Endothelial cell of umbilical vein (primary cell): ENCODE measurements around the gene NLRP6. TPM values are rescaled to one million over a fixed set of nuclear protein-coding genes. Genes with fewer than 3 reads are reported as not detected.
"Not testable (repeated sequence)": the region's sequence is repeated elsewhere in the genome, so short reads cannot be mapped to it uniquely, and the experiment has no call there.

Experiments used
- BruUV-seq: library from RNA; stranded (reverse); fragments of 400-500 nt; replicated peaks from 2 replicates; lab custom pipeline; 2021; lab: Mats Ljungman, UMichigan
- CTCF ChIA-PET: fragments of 300-600, 350-600 bp; sonication (Branson Sonifier 250); formaldehyde crosslinking; loops from one replicate; lab custom pipeline; 2021; ENCODE audit warnings: antibody characterized with exemption, inconsistent platforms; lab: Charles Lee
- POLR2A ChIA-PET: fragments of 300-600, 350-600 bp; sonication (Branson Sonifier 250); formaldehyde crosslinking; loops from one replicate; lab custom pipeline; 2021; ENCODE audit warnings: antibody characterized with exemption, inconsistent platforms; lab: Charles Lee
- DNase-seq: peaks from one replicate; pipeline ENCODE4 v3.0.0-alpha.2; 2011; ENCODE audit warnings: low read depth, low spot score
- FAIRE-seq: peaks from 2 replicates; lab custom pipeline; 2011; peaks lifted over from hg19 to GRCh38; lab: Jason Lieb, UNC
- H2AFZ ChIP-seq: 2 replicates; pipeline ENCODE4 v1.6.0; 2012; ENCODE audit warnings: low read depth, low read length, control low read depth, inconsistent platforms
- H3K27ac ChIP-seq: 2 replicates; pipeline ENCODE4 v1.5.1; 2011; ENCODE audit warnings: low read depth, mild to moderate bottlenecking, control low read depth, low read length, moderate library complexity; ENCODE audit not compliant: insufficient read depth
- H3K27me3 ChIP-seq, 2 experiments: 2 replicates each; pipeline versions ENCODE4 v1.6.0 to v1.6.1; 2011; ENCODE audit warnings: low read length in 2 of 2, mixed read lengths in 1 of 2; ENCODE audit not compliant: control insufficient read depth in 2 of 2, insufficient read depth in 2 of 2
- H3K36me3 ChIP-seq, 2 experiments: 2 replicates in 1 of 2; 3 replicates in 1 of 2; pipeline ENCODE4 v1.5.1; 2011; ENCODE audit warnings: low read length in 2 of 2, mild to moderate bottlenecking in 1 of 2, moderate library complexity in 1 of 2; ENCODE audit not compliant: control insufficient read depth in 2 of 2, insufficient read depth in 2 of 2; ENCODE audit errors: extremely low read depth in 1 of 2
- H3K4me1 ChIP-seq: 3 replicates; pipeline ENCODE4 v1.5.1; 2011; ENCODE audit warnings: mild to moderate bottlenecking, low read length; ENCODE audit not compliant: control insufficient read depth, insufficient read depth; ENCODE audit errors: extremely low read depth
- H3K4me2 ChIP-seq: 2 replicates; pipeline ENCODE4 v1.6.1; 2011; ENCODE audit warnings: low read length, control low read depth, mixed read lengths; ENCODE audit not compliant: insufficient read depth
- H3K4me3 ChIP-seq, 3 experiments: fragments of 200-600 bp in 1 of 3; sonication (generic), shearing (Covaris generic) in 1 of 3; replicated peaks in 1 of 3; 2 replicates each; pipeline ENCODE4 v1.5.1; 2011 to 2016; ENCODE audit warnings: control low read depth in 3 of 3, low read length in 3 of 3, mild to moderate bottlenecking in 2 of 3, inconsistent platforms in 1 of 3, low read depth in 1 of 3, moderate library complexity in 1 of 3; ENCODE audit not compliant: insufficient read depth in 1 of 3
- H3K79me2 ChIP-seq: 2 replicates; pipeline ENCODE4 v1.6.0; 2012; ENCODE audit warnings: low read length, inconsistent platforms; ENCODE audit not compliant: control insufficient read depth, insufficient read depth
- H3K9ac ChIP-seq: replicated peaks from 2 replicates; pipeline ENCODE3; 2011; ENCODE audit warnings: low read length, control low read depth; ENCODE audit not compliant: insufficient read depth; ENCODE audit errors: extremely low read depth
- H3K9me1 ChIP-seq: replicated peaks from 3 replicates; pipeline ENCODE4 v1.6.0; 2011; ENCODE audit warnings: mild to moderate bottlenecking, low read length; ENCODE audit not compliant: control insufficient read depth, insufficient read depth; ENCODE audit errors: extremely low read depth
- H3K9me3 ChIP-seq: replicated peaks from 2 replicates; pipeline ENCODE4 v1.5.1; 2012; ENCODE audit warnings: low read length, inconsistent platforms; ENCODE audit not compliant: control insufficient read depth, insufficient read depth
- H4K20me1 ChIP-seq: replicated peaks from 2 replicates; pipeline ENCODE3; 2011; ENCODE audit warnings: mild to moderate bottlenecking, low read length; ENCODE audit not compliant: control insufficient read depth, insufficient read depth; ENCODE audit errors: extremely low read depth
- CTCF ChIP-seq, 2 donors: IDR thresholded peaks; 1 replicate in 1 of 2; 2 replicates in 1 of 2; pipeline ENCODE4 v1.5.1; 2011; ENCODE audit warnings: low read length in 2 of 2, mild to moderate bottlenecking in 2 of 2, moderate library complexity in 2 of 2, control low read depth in 1 of 2, inconsistent platforms in 1 of 2, low read depth in 1 of 2; ENCODE audit not compliant: insufficient read depth in 1 of 2; ENCODE audit errors: extremely low read depth in 1 of 2
- EZH2 ChIP-seq: IDR thresholded peaks from 2 replicates; pipeline ENCODE4 v1.6.1; 2012; ENCODE audit warnings: borderline replicate concordance, low read depth, mild to moderate bottlenecking, moderate library complexity, low read length, inconsistent platforms; ENCODE audit not compliant: severe bottlenecking
- FOS ChIP-seq: IDR thresholded peaks from 2 replicates; pipeline ENCODE4 v1.6.1; 2011; ENCODE audit warnings: mild to moderate bottlenecking, low read length, moderate library complexity, borderline replicate concordance; ENCODE audit not compliant: insufficient read depth
- GATA2 ChIP-seq: IDR thresholded peaks from 2 replicates; pipeline ENCODE4 v1.7.0; 2011; ENCODE audit warnings: low read depth, mild to moderate bottlenecking, moderate library complexity, mixed read lengths, low read length; ENCODE audit not compliant: insufficient read length, insufficient read depth
- JUN ChIP-seq: IDR thresholded peaks from 2 replicates; pipeline ENCODE4 v1.6.1; 2011; ENCODE audit warnings: borderline replicate concordance, low read depth; ENCODE audit not compliant: insufficient read length, insufficient read depth
- MAX ChIP-seq: IDR thresholded peaks from 2 replicates; pipeline ENCODE4 v1.6.1; 2011; ENCODE audit not compliant: insufficient read depth, insufficient read length
- MYC ChIP-seq: IDR thresholded peaks from one replicate; pipeline ENCODE4 v1.6.1; 2011; ENCODE audit warnings: mild to moderate bottlenecking, low read depth, low read length
- POLR2A ChIP-seq: IDR thresholded peaks from 2 replicates; pipeline ENCODE4 v1.6.1; 2012; ENCODE audit warnings: low read depth, mild to moderate bottlenecking, control low read depth, low read length
- POLR2AphosphoS5 ChIP-seq: IDR thresholded peaks from 2 replicates; pipeline ENCODE4 v1.6.1; 2012; ENCODE audit warnings: low read depth, mild to moderate bottlenecking, control low read depth, low read length, moderate library complexity; ENCODE audit not compliant: insufficient read depth
- dilution Hi-C: fragments of 300-500 bp; cut with MboI; formaldehyde crosslinking; loops from one replicate; pipeline ENCODE4 v1.15.0; 2019; ENCODE audit warnings: low sequenced_read_pairs; ENCODE audit not compliant: extremely low pct_ligation_motif_present
- intact Hi-C: fragments of 100-400 bp; cut with micrococcal nuclease; formaldehyde crosslinking; loops from one replicate; pipeline ENCODE4 v1.10.0; 2022
- polyA plus RNA-seq, 4 experiments: library from polyadenylated mRNA; depleted of rRNA in 3 of 4; stranded (reverse) in 3 of 4; unstranded in 1 of 4; fragments of >200 nt; gene quantifications; 2 replicates each; pipeline versions ENCODE4 v1.2.1 to v1.2.3, GENCODE V29; 2011 to 2012; ENCODE audit warnings: missing spikeins in 1 of 4
- total RNA-seq: library from RNA; stranded (reverse); gene quantifications from 2 replicates; pipeline ENCODE4 v1.2.3, GENCODE V29; 2021

Gene NLRP6
- total and polyA plus RNA-seq, 2 donors (not counting 3 experiments of a cell fraction or from before 2014, with no cell fraction given), result not detected

- dilution Hi-C loops, result no loop called here
- BruUV-seq, result no TSS peak
- POLR2A ChIA-PET, result no interaction called here
Measured at GRCh38 chr11:285894-286220, 7.7 kb downstream of the NLRP6 start.

GRCh38 chr11:286977-287820 is 9.0 kb downstream of the NLRP6 start:
- H3K36me3 ChIP-seq, H3K9ac ChIP-seq, H3K27ac ChIP-seq, BruUV-seq, H3K9me1 ChIP-seq, FAIRE-seq, H2AFZ ChIP-seq, H3K79me2 ChIP-seq, intact Hi-C loops, POLR2A ChIA-PET, H3K9me3 ChIP-seq, H4K20me1 ChIP-seq, H3K4me3 ChIP-seq, DNase-seq, H3K4me2 ChIP-seq, H3K4me1 ChIP-seq, dilution Hi-C loops, CTCF ChIA-PET: not testable (repeated sequence)
- H3K27me3 ChIP-seq, result peaks cover 8 to 17% of the 10 kb centered on the region in 2 experiments

More at GRCh38 chr11:285894-286220, 7.7 kb downstream of the NLRP6 start:
- H3K4me3 ChIP-seq, result no peak overlapping the region
- H3K79me2 ChIP-seq, result no peaks in the 10 kb centered on the region
- H3K27ac ChIP-seq, result no peak overlapping the region
- H2AFZ ChIP-seq, result no peak overlapping the region
- no peak for FAIRE-seq
- H3K9me1 ChIP-seq, result no peaks in the 10 kb centered on the region
- intact Hi-C loops, result no loop called here
- H3K4me2 ChIP-seq, result no peak overlapping the region
- no peaks in the 10 kb centered on the region for H4K20me1 ChIP-seq
- peaks cover 22 to 30% of the 10 kb centered on the region in 2 experiments for H3K27me3 ChIP-seq
- no peaks in the 10 kb centered on the region for H3K36me3 ChIP-seq
- H3K9me3 ChIP-seq, result no peaks in the 10 kb centered on the region
- no peak for TF ChIP-seq JUN
- no peak for TF ChIP-seq POLR2AphosphoS5
- TF ChIP-seq CTCF (IDR thresholded peaks at IDR 0.05; ENCODE audit: extremely low read depth in 1 of 2, insufficient read depth in 1 of 2, low read depth in 1 of 2, low read length in 2 of 2), result no peak
- no peak for TF ChIP-seq FOS
- TF ChIP-seq GATA2, result no peak
- TF ChIP-seq EZH2, result no peak
- no peak for TF ChIP-seq MYC
- TF ChIP-seq MAX, result no peak
- no peak for TF ChIP-seq POLR2A
- H3K4me1 ChIP-seq, result peaks cover 3% of the 10 kb centered on the region
- CTCF ChIA-PET, result no interaction called here
- H3K9ac ChIP-seq, result no peak overlapping the region
- DNase-seq, result no peak
